Heart left ventricle (tissue), 16 donors: ENCODE measurements around the gene LAMA4. TPM values are rescaled to one million over a fixed set of nuclear protein-coding genes. Genes with fewer than 3 reads are reported as not detected.

Source experiments
- ATAC-seq, 4 donors: fragments of 200-7000 bp; cut with Tn5 transposase; one replicate each; pipeline ENCODE4 v1.9.1; 2020 to 2022; ENCODE audit warnings: moderate library complexity in 4 of 4, mild to moderate bottlenecking in 3 of 4, moderate number of reproducible peaks in 1 of 4
- DNase-seq, 5 donors: peaks; one replicate each; pipeline ENCODE4 v3.0.0-alpha.2; 2020
- H3K27ac ChIP-seq, 12 donors: fragments of 200-600 bp; sonication (generic) in 4 of 12; one replicate each; pipeline versions ENCODE4 v1.5.0 to v1.8.0; 2016 to 2022; ENCODE audit warnings: mild to moderate bottlenecking in 2 of 12
- H3K27me3 ChIP-seq, 9 donors: fragments of 200-600 bp; sonication (generic) in 2 of 9; one replicate each; pipeline versions ENCODE4 v1.5.1 to v1.8.0; 2016 to 2022; ENCODE audit warnings: mild to moderate bottlenecking in 3 of 9
- H3K36me3 ChIP-seq, 9 donors: fragments of 200-600 bp; sonication (generic) in 2 of 9; one replicate each; pipeline versions ENCODE4 v1.5.0 to v1.8.0; 2018 to 2022; ENCODE audit warnings: mild to moderate bottlenecking in 2 of 9
- H3K4me1 ChIP-seq, 12 donors: fragments of 200-600 bp; sonication (generic) in 4 of 12; one replicate each; pipeline versions ENCODE4 v1.5.0 to v1.8.0; 2016 to 2022; ENCODE audit warnings: mild to moderate bottlenecking in 3 of 12
- H3K4me3 ChIP-seq, 12 donors: fragments of 200-600 bp; sonication (generic) in 4 of 12; one replicate each; pipeline versions ENCODE4 v1.5.0 to v1.8.0; 2017 to 2022; ENCODE audit warnings: mild to moderate bottlenecking in 9 of 12, moderate library complexity in 4 of 12
- H3K9me3 ChIP-seq, 12 donors: fragments of 200-600 bp; sonication (generic) in 4 of 12; one replicate each; pipeline versions ENCODE4 v1.5.0 to v1.8.0; 2016 to 2022; ENCODE audit warnings: mild to moderate bottlenecking in 1 of 12
- CTCF ChIP-seq, 12 donors: fragments of 200-600 bp; sonication (generic) in 4 of 12; IDR thresholded peaks; one replicate each; pipeline versions ENCODE4 v1.5.0 to v1.8.0; 2018 to 2022; ENCODE audit warnings: antibody characterized with exemption in 12 of 12, mild to moderate bottlenecking in 5 of 12
- POLR2A ChIP-seq, 2 donors: fragments of 450-650 bp; IDR thresholded peaks; one replicate each; pipeline ENCODE4 v1.6.1; 2017; ENCODE audit warnings: antibody characterized with exemption in 2 of 2, mild to moderate bottlenecking in 2 of 2, moderate library complexity in 2 of 2
- WGBS, 4 donors: extraction: QIAGEN DNeasy Blood & Tissue Kit in 2 of 4; methylation state at CpG; one replicate each; pipeline versions ENCODE4 v1.1.5 to v1.1.7; 2013 to 2018; 5-methylcytosine and 5-hydroxymethylcytosine counted together
- intact Hi-C, 10 donors: fragments of 100-400 bp; cut with DNase I; formaldehyde crosslinking; loops; one replicate each; pipeline versions ENCODE4 v1.11.1 to v1.14.2; 2022
- polyA plus RNA-seq, 2 donors: library from polyadenylated mRNA; stranded (reverse); fragments of 200-250 nt; gene quantifications; one replicate each; pipeline ENCODE4 v1.2.3, GENCODE V29; 2013
- total RNA-seq, 9 donors: library from RNA; depleted of rRNA in 2 of 9; stranded (reverse); fragments of >200 nt in 2 of 9; fragmentation: NEBNext Ultra II Directional in 3 of 9; extraction: Animal tissue kit (Norgen Biotek cat#: 25700) in 3 of 9; gene quantifications; one replicate each; pipeline versions ENCODE4 v1.1.0 to v1.2.4, GENCODE V29; 2016 to 2023
- donor health status: ischemic (EF 13 %, LVEDD 7.1; RV severe dilation, severe dysfunction).
- donor health status: healthy with polysubstance abuse.
- donor health status: DM: no; HTN: yes; CAD: no.
- donor health status: DM: no; HTN: no; CAD: no.
- donor health status: ischemic (EF 25% LVEDD 6.9; RV normal size, moderate dysfunction).
- donor health status: ischemic (EF 25% LVEDD 5.7; RV mildly dilated, moderate dysfunction).
- donor health status: healthy.
- donor health status: DM: yes; HTN: yes; CAD: no.
- donor health status: ischemic (EF 35%, LVEDD 5.7; RV mildly dilated, moderate dysfunction).
- donor health status: nonischemic (EF 11% LVEDD 7.7; RV severe dilation, severe dysfunction).
- donor health status: DM: yes; HTN: yes; CAD: no.
- donor health status: PGD.
- donor health status: ischemic (EF 29% LVEDD 5.4; RV normal size, mild dysfunction).
- donor health status: nonischemic (EF 23%, LVEDD 6.1; RV moderate dilation, normal function).

The LAMA4 gene
- total and polyA plus RNA-seq, 11 donors, result 23.8 to 132 (median 56.9) TPM

GRCh38 chr6:112130878-112131277 lies 123.5 kb downstream of the LAMA4 start:
- TF ChIP-seq CTCF (IDR thresholded peaks at IDR 0.05) (no peak), POLR2A (IDR thresholded peaks at IDR 0.05) (no peak)
- Histone ChIP-seq H3K4me3 (no peak overlapping the region), H3K36me3 (peaks cover 0 to 100% (median 89%) of the 10 kb centered on the region in 9 donors), H3K27ac (peak overlapping the region in 1 of 12 donors; percentile 41), H3K4me1 (peaks cover 0 to 4% (median 0%) of the 10 kb centered on the region in 12 donors), H3K27me3 (no peaks in the 10 kb centered on the region), H3K9me3 (no peaks in the 10 kb centered on the region)
- ATAC-seq (no peak), DNase-seq (no peak)
- intact Hi-C loops, result no loop called here
- WGBS, 4 donors, result 81 to 89% (median 86%) methylated on average over 3 of the region's 3 CpGs

GRCh38 chr6:112128208-112128607 lies 126.2 kb downstream of the LAMA4 start:
- no peak overlapping the region for H3K27ac ChIP-seq
- H3K4me3 ChIP-seq, result no peak overlapping the region
- H3K36me3 ChIP-seq, result peaks cover 0 to 100% (median 80%) of the 10 kb centered on the region in 9 donors
- ATAC-seq (peak in 3 of 4 donors; percentile 29 to 68 (median 42)), DNase-seq (no peak)
- intact Hi-C loops, result loop anchor here in 1 of 10 donors (5.0 kb wide), 1 partner anchor 46 kb away; no protein-coding TSS in a partner anchor
- H3K9me3 ChIP-seq, result no peaks in the 10 kb centered on the region
- no peak for TF ChIP-seq CTCF (IDR thresholded peaks at IDR 0.05)
- TF ChIP-seq POLR2A (IDR thresholded peaks at IDR 0.05), result no peak
- H3K4me1 ChIP-seq, result peaks cover 0 to 4% (median 0%) of the 10 kb centered on the region in 12 donors
- WGBS, 4 donors, result 44 to 64% (median 57%) methylated on average over 5 of the region's 5 CpGs
- H3K27me3 ChIP-seq, result no peaks in the 10 kb centered on the region

GRCh38 chr6:112123982-112124381 lies 130.4 kb downstream of the LAMA4 start:
- intact Hi-C loops, result no loop called here
- Histone ChIP-seq H3K27ac (peak overlapping the region in 1 of 12 donors; percentile 37), H3K9me3 (no peaks in the 10 kb centered on the region), H3K27me3 (no peaks in the 10 kb centered on the region), H3K36me3 (peaks cover 2 to 100% (median 79%) of the 10 kb centered on the region in 9 donors), H3K4me1 (peaks cover 0 to 8% (median 0%) of the 10 kb centered on the region in 12 donors), H3K4me3 (no peak overlapping the region)
- ATAC-seq (no peak), DNase-seq (no peak)
- WGBS, 4 donors, result 79 to 98% (median 95%) methylated on average over 1 of the region's 1 CpG
- TF ChIP-seq CTCF (IDR thresholded peaks at IDR 0.05) (no peak), POLR2A (IDR thresholded peaks at IDR 0.05) (no peak)

- no peak for DNase-seq
- peaks cover 2 to 100% (median 77%) of the 10 kb centered on the region in 9 donors for H3K36me3 ChIP-seq
- no peaks in the 10 kb centered on the region for H3K9me3 ChIP-seq
- no peaks in the 10 kb centered on the region for H3K27me3 ChIP-seq
- TF ChIP-seq POLR2A (IDR thresholded peaks at IDR 0.05) (no peak), CTCF (IDR thresholded peaks at IDR 0.05) (no peak)
- WGBS, 4 donors, result 82 to 90% (median 85%) methylated on average over 2 of the region's 2 CpGs
- no peak overlapping the region for H3K27ac ChIP-seq
- peaks cover 0 to 5% (median 0%) of the 10 kb centered on the region in 12 donors for H3K4me1 ChIP-seq
- ATAC-seq, result no peak
- intact Hi-C loops, result no loop called here
- no peak overlapping the region for H3K4me3 ChIP-seq
Observed at GRCh38 chr6:112122756-112123155, 131.6 kb downstream of the LAMA4 start.
